NCI-H226 (cell line): ENCODE data around the gene HSPA1B.
A peak's percentile ranks its signal among the peaks of the same experiment; 100 is the strongest.
"Not testable (repeated sequence)": the region's sequence is repeated elsewhere in the genome, so short reads cannot be mapped to it uniquely, and the experiment has no call there.

Source experiments
- DNase-seq: peaks from one replicate; pipeline ENCODE4 v3.0.0-alpha.2; 2015

The HSPA1B gene

GRCh38 chr6:31827286-31828079 is at the start of gene HSPA1B:
Gene HSPA1B, plus strand, starts transcription at chr6:31827738. Its CDS starts 213 bp downstream, at chr6:31827951.
- peak; percentile 100 for DNase-seq

GRCh38 chr6:31778193-31778592 is 49.3 kb upstream of the HSPA1B start:
- no peak for DNase-seq

- DNase-seq: no peak
Measured at GRCh38 chr6:31778999-31779885, 48.3 kb upstream of the HSPA1B start.

- DNase-seq: no peak
Measured at GRCh38 chr6:31779908-31780307, 47.6 kb upstream of the HSPA1B start.

- DNase-seq: no peak
Measured at GRCh38 chr6:31780507-31781243, 46.9 kb upstream of the HSPA1B start.

GRCh38 chr6:31781244-31782125 is 46.1 kb upstream of the HSPA1B start:
- DNase-seq: no peak

- DNase-seq: no peak
Measured at GRCh38 chr6:31782126-31782855, 45.2 kb upstream of the HSPA1B start.

GRCh38 chr6:31784098-31784925 is 43.2 kb upstream of the HSPA1B start:
- no peak for DNase-seq

GRCh38 chr6:31785475-31785874 is 42.1 kb upstream of the HSPA1B start:
- no peak for DNase-seq

- no peak for DNase-seq
Measured at GRCh38 chr6:31791324-31792089, 36.0 kb upstream of the HSPA1B start.

GRCh38 chr6:31792090-31792374 is 35.5 kb upstream of the HSPA1B start:
- DNase-seq: no peak

GRCh38 chr6:31792761-31793171 is 34.8 kb upstream of the HSPA1B start:
- peak; percentile 37 for DNase-seq

- not testable (repeated sequence) for DNase-seq
Measured at GRCh38 chr6:31793927-31794245, 33.7 kb upstream of the HSPA1B start.

GRCh38 chr6:31794294-31794865 is 33.2 kb upstream of the HSPA1B start:
- no peak for DNase-seq

- peak; percentile 33 for DNase-seq
Measured at GRCh38 chr6:31794866-31795615, 32.5 kb upstream of the HSPA1B start.

- peak; percentile 86 for DNase-seq
Measured at GRCh38 chr6:31795616-31796298, 31.8 kb upstream of the HSPA1B start, which contains the start of gene VARS1. Gene VARS1, minus strand, starts transcription at chr6:31795752. Its CDS starts 535 bp downstream, at chr6:31795217.

- no peak for DNase-seq
Measured at GRCh38 chr6:31796993-31797385, 30.5 kb upstream of the HSPA1B start.

- no peak for DNase-seq
Measured at GRCh38 chr6:31797588-31797987, 29.9 kb upstream of the HSPA1B start.
